ENCODE measurements around the gene DTX1. TPM values are rescaled to one million over a fixed set of nuclear protein-coding genes. Genes with fewer than 3 reads are reported as not detected.

The DTX1 gene
- total and polyA plus RNA-seq, 2 donors (not counting 3 experiments of a cell fraction or from before 2014, with no cell fraction given): 0.06 to 0.22 TPM

- Histone ChIP-seq H3K4me2 (ENCODE audit: insufficient read depth, low read length) (no peak overlapping the region), H3K27me3 (ENCODE audit: control insufficient read depth in 2 of 2, insufficient read depth in 2 of 2, low read length in 2 of 2) (no peaks in the 10 kb centered on the region), H3K36me3 (ENCODE audit: control insufficient read depth in 2 of 2, extremely low read depth in 1 of 2, insufficient read depth in 2 of 2, low read length in 2 of 2) (no peaks in the 10 kb centered on the region), H3K27ac (ENCODE audit: insufficient read depth, low read depth, low read length) (no peak overlapping the region), H3K9me3 (replicated peaks; ENCODE audit: control insufficient read depth, insufficient read depth, low read length) (no peaks in the 10 kb centered on the region), H3K79me2 (ENCODE audit: control insufficient read depth, insufficient read depth, low read length) (no peaks in the 10 kb centered on the region), H3K4me1 (ENCODE audit: control insufficient read depth, extremely low read depth, insufficient read depth, low read length) (peaks cover 21% of the 10 kb centered on the region), H4K20me1 (replicated peaks; ENCODE audit: control insufficient read depth, extremely low read depth, insufficient read depth, low read length) (no peaks in the 10 kb centered on the region), H3K4me3 (replicated peaks in 1 of 3; ENCODE audit: insufficient read depth in 1 of 3, low read depth in 1 of 3, low read length in 3 of 3) (no peak overlapping the region), H3K9ac (replicated peaks; ENCODE audit: extremely low read depth, insufficient read depth, low read length) (no peak overlapping the region), H2AFZ (ENCODE audit: low read depth, low read length) (no peak overlapping the region), H3K9me1 (replicated peaks; ENCODE audit: control insufficient read depth, extremely low read depth, insufficient read depth, low read length) (no peaks in the 10 kb centered on the region)
- intact Hi-C loops (cut with micrococcal nuclease) (no loop called here), dilution Hi-C loops (cut with MboI; ENCODE audit: extremely low pct_ligation_motif_present, low sequenced_read_pairs) (no loop called here)
- DNase-seq (ENCODE audit: low read depth, low spot score) (no peak), FAIRE-seq (no peak)
- TF ChIP-seq GATA2 (IDR thresholded peaks at IDR 0.05; ENCODE audit: insufficient read depth, insufficient read length, low read depth, low read length) (no peak), MAX (IDR thresholded peaks at IDR 0.05; ENCODE audit: insufficient read depth, insufficient read length) (no peak)
- CTCF ChIA-PET: interaction anchor here (0.7 to 9.2 kb wide), 4 partner anchors 13 to 536 kb away, joined by 3 to 70 read pairs (median 31); no protein-coding TSS in a partner anchor
- POLR2A ChIA-PET: no interaction called here
- no TSS peak for BruUV-seq (replicated peaks)
These were observed 33.8 kb upstream of the DTX1 start for GRCh38 chr12:113022563-113023297.

GRCh38 chr12:113027726-113028125, 28.8 kb upstream of the DTX1 start:
- no TSS peak for BruUV-seq (replicated peaks)
- no peaks in the 10 kb centered on the region for H4K20me1 ChIP-seq (replicated peaks; ENCODE audit: control insufficient read depth, extremely low read depth, insufficient read depth, low read length)
- ChIA-PET CTCF (no interaction called here), POLR2A (no interaction called here)
- DNase-seq (ENCODE audit: low read depth, low spot score) (no peak), FAIRE-seq (no peak)
- intact Hi-C loops (cut with micrococcal nuclease) (no loop called here), dilution Hi-C loops (cut with MboI; ENCODE audit: extremely low pct_ligation_motif_present, low sequenced_read_pairs) (no loop called here)
- no peaks in the 10 kb centered on the region for H3K27me3 ChIP-seq (ENCODE audit: control insufficient read depth in 2 of 2, insufficient read depth in 2 of 2, low read length in 2 of 2)
- no peak for TF ChIP-seq EZH2 (IDR thresholded peaks at IDR 0.05; ENCODE audit: borderline replicate concordance, low read depth, low read length, severe bottlenecking)
- TF ChIP-seq CTCF (IDR thresholded peaks at IDR 0.05; ENCODE audit: extremely low read depth in 1 of 2, insufficient read depth in 1 of 2, low read depth in 1 of 2, low read length in 2 of 2): no peak
- no peak for TF ChIP-seq MAX (IDR thresholded peaks at IDR 0.05; ENCODE audit: insufficient read depth, insufficient read length)
- no peak for TF ChIP-seq POLR2A (IDR thresholded peaks at IDR 0.05; ENCODE audit: low read depth, low read length)
- no peak for TF ChIP-seq POLR2AphosphoS5 (IDR thresholded peaks at IDR 0.05; ENCODE audit: insufficient read depth, low read depth, low read length)
- no peak for TF ChIP-seq FOS (IDR thresholded peaks at IDR 0.05; ENCODE audit: borderline replicate concordance, insufficient read depth, low read length)
- TF ChIP-seq MYC (IDR thresholded peaks at IDR 0.05; ENCODE audit: low read depth, low read length): no peak
- TF ChIP-seq GATA2 (IDR thresholded peaks at IDR 0.05; ENCODE audit: insufficient read depth, insufficient read length, low read depth, low read length): no peak
- TF ChIP-seq JUN (IDR thresholded peaks at IDR 0.05; ENCODE audit: borderline replicate concordance, insufficient read depth, insufficient read length, low read depth): no peak
- no peak overlapping the region for H3K4me2 ChIP-seq (ENCODE audit: insufficient read depth, low read length)
- H3K36me3 ChIP-seq (ENCODE audit: control insufficient read depth in 2 of 2, extremely low read depth in 1 of 2, insufficient read depth in 2 of 2, low read length in 2 of 2): no peaks in the 10 kb centered on the region
- H3K4me3 ChIP-seq (replicated peaks in 1 of 3; ENCODE audit: insufficient read depth in 1 of 3, low read depth in 1 of 3, low read length in 3 of 3): no peak overlapping the region
- no peaks in the 10 kb centered on the region for H3K9me3 ChIP-seq (replicated peaks; ENCODE audit: control insufficient read depth, insufficient read depth, low read length)
- H2AFZ ChIP-seq (ENCODE audit: low read depth, low read length): no peak overlapping the region
- H3K9me1 ChIP-seq (replicated peaks; ENCODE audit: control insufficient read depth, extremely low read depth, insufficient read depth, low read length): no peaks in the 10 kb centered on the region
- H3K9ac ChIP-seq (replicated peaks; ENCODE audit: extremely low read depth, insufficient read depth, low read length): no peak overlapping the region
- no peaks in the 10 kb centered on the region for H3K4me1 ChIP-seq (ENCODE audit: control insufficient read depth, extremely low read depth, insufficient read depth, low read length)
- no peaks in the 10 kb centered on the region for H3K79me2 ChIP-seq (ENCODE audit: control insufficient read depth, insufficient read depth, low read length)
- H3K27ac ChIP-seq (ENCODE audit: insufficient read depth, low read depth, low read length): no peak overlapping the region
